Measurements from ENCODE around the gene ZNF511. TPM values are rescaled to one million over a fixed set of nuclear protein-coding genes. Genes with fewer than 3 reads are reported as not detected.

Gene ZNF511
- total RNA-seq, 2 donors from 2014 or later = 34.3 to 44.6 TPM

GRCh38 chr10:133286366-133286765, 22.3 kb upstream of the ZNF511 start:
- ATAC-seq (no peak), DNase-seq (no peak)
- intact Hi-C loops (cut with DNase I) = no loop called here

GRCh38 chr10:133287832-133288500, 20.7 kb upstream of the ZNF511 start:
- ATAC-seq (no peak), DNase-seq (no peak)
- intact Hi-C loops (cut with DNase I) = no loop called here

DNA sequence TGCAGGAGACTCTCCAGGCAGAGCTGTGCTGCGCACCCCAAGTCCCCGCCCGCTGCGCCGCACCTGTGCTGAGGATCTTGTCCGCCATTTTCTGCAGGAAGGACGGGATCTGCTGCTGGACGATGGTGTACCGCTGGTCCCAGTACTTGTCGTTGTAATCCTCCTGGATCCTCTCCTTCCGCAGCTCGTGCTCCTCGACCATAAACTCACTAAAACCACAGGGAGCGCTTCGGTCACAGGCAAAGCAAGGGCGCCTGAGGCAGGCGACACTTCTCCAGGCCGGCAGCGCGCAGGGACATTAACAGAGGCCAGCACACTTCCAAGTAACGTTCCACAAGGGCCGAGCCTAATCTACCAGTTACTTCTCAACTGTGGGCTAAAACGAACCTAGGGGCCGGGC, 19.0 kb upstream of the ZNF511 start:
- no peak for ATAC-seq
- DNase-seq = no peak
- intact Hi-C loops (cut with DNase I) = no loop called here

DNA sequence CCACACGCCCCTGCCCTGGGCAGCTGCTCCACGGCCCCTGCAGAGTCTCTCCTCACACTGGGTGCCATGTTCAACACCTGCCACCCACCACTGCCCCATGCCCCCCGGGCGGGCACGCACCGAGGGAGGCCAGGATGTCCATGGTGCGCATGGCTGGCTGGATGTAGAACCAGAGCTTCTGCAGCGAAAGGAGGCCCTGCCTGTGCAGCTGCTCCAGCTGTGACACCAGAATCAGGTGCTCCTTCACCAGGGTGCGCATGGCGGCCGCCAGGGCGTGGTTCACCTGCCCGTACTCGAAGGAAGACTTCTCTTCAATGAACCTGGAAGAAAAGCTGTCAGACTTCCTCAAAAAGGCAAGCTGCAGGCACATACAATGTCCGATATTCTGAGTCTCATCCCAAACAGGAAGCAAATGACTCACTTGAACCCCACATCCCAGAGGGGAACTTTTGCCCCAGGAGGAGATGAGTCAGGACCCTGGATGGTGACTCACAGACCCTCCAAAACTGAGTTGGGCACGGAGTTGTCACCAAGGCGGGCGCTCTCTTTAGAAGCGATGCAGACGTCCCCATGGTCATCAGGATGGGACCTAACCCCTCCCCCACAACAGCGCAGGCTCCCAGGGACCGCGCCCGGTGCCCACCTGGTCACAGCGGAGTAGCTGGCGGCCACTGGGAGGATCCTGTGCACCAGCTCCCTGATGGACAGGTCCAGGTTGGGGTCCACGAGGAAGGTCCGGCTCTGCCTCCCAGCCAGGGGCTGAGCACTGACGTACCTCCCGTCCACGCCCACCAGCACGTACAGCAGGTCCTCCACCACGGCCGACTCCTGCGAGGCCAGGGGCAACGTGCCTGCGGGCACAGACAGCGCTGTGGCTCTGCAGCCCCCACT, 15.6 kb upstream of the ZNF511 start:
- ATAC-seq (peak in 1 of 2 donors; percentile 52), DNase-seq (no peak)
- intact Hi-C loops (cut with DNase I) = no loop called here

GRCh38 chr10:133293810-133294119, 14.9 kb upstream of the ZNF511 start:
- ATAC-seq (no peak), DNase-seq (no peak)
- intact Hi-C loops (cut with DNase I) = no loop called here

DNA sequence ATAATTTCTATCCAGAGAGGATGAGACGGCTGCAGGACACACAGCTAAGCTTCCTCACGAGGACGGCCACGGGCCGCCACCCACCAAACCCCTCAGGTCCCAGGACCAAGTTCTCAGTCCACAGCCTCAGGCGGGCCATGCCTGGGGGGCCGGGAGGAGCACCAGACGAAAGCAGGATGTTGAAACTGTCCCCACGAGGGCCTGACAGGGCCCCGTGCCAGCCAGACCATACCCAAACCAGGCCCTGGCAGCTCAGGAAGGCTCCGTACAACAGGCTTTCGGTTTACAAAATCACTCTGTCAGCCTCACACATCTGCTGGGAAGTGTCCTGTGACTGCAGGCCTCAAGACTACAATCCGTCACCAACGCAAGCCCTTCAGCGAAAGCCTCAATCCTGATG, 14.5 kb upstream of the ZNF511 start:
- ATAC-seq (peak; percentile 51 to 56), DNase-seq (no peak)
- intact Hi-C loops (cut with DNase I) = no loop called here

- intact Hi-C loops (cut with DNase I) = no loop called here
- ATAC-seq = no peak
- DNase-seq = no peak
Observed at GRCh38 chr10:133295426-133296320, 13.0 kb upstream of the ZNF511 start.

GRCh38 chr10:133297504-133297903, 11.2 kb upstream of the ZNF511 start:
- intact Hi-C loops (cut with DNase I) = no loop called here
- ATAC-seq (no peak), DNase-seq (no peak)

- DNase-seq (no peak), ATAC-seq (no peak)
- intact Hi-C loops (cut with DNase I) = no loop called here
Observed at GRCh38 chr10:133298466-133298865, 10.2 kb upstream of the ZNF511 start.

DNA sequence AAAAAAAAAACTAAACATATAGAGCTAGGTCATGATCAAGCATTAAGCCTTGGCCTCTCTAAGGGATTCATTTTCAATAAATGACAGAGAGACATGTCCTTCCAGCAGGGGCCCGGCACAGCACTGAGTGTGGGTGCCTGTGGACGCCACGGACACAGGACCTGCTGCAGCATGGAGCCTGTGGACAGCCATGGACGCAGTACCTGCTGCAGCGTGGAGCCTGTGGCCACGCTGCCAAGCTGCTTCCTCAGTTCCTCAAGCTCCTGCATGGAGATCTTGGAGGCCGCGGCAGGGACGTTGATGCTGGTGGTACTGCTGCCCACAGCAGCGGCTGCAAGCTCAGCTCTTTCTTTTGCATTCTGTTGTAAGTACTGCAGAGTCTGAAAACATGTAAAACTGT, 9.5 kb upstream of the ZNF511 start:
- no peak for ATAC-seq
- DNase-seq = no peak
- intact Hi-C loops (cut with DNase I) = no loop called here

DNA sequence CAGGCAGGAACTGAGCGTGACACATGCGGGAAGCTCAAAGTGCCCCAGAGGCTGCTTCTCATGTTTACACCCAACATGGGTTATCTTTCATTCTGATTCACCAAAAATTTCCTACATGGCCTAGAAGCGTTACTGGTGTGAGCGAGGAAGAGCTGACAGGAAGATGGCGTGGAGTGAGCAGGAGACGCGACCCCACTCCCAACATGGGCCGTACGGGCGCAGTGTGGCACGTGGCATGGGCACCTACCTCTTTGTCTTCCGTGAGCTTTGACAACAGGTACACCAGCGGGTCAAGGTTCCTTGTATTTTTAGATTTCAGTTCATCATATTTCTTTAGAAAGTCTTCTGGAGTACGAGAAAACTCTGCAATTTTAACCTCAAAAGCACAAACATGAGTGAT, 9.0 kb upstream of the ZNF511 start:
- ATAC-seq = no peak
- no peak for DNase-seq
- intact Hi-C loops (cut with DNase I) = no loop called here

DNA sequence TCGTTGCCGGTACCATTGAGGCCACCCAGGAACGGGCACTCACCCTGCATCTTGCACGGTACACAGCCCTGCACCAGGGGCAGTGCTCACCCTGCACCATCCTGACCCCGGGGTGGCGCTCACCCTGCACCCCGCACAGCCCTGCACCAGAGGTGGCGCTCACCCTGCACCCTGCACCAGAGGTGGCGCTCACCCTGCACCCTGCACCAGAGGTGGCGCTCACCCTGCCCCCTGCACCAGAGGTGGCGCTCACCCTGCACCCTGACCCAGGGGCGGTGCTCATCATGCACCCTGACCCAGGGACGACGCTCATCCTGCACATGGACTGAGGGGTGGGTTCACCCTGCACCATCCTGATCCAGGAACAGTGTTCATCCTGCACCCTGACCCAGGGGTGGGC, 6.5 kb upstream of the ZNF511 start:
- DNase-seq = no peak
- ATAC-seq = no peak
- intact Hi-C loops (cut with DNase I) = no loop called here

DNA sequence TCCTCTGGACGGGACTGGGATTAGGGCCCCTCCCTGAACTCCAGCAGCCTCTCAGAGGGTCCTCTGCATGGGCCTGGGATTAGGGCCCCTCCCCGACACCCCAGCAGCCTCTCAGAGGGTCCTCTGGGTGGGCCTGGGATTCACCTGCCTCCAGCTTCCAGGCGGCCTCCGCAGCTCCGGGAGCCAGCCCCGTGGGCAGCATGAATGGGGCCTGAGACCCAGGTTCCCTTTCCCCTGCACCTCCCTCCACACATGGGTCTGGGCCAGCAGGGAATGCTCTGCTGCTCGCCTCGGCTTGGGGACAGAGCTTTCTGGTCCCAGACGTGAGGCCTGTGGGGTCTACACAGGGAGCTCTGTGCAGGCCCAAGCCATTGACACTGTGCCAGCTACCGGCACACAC, 5.5 kb upstream of the ZNF511 start:
- intact Hi-C loops (cut with DNase I) = no loop called here
- ATAC-seq = no peak
- DNase-seq = no peak

- no peak for ATAC-seq
Observed at GRCh38 chr10:133306097-133306476, 2.6 kb upstream of the ZNF511 start.

GRCh38 chr10:133306941-133307379, 1.8 kb upstream of the ZNF511 start:
- intact Hi-C loops (cut with DNase I) = no loop called here
- ATAC-seq (no peak), DNase-seq (no peak)

More at GRCh38 chr10:133306097-133306476, 2.6 kb upstream of the ZNF511 start:
- intact Hi-C loops (cut with DNase I) = no loop called here
- DNase-seq = no peak

DNA sequence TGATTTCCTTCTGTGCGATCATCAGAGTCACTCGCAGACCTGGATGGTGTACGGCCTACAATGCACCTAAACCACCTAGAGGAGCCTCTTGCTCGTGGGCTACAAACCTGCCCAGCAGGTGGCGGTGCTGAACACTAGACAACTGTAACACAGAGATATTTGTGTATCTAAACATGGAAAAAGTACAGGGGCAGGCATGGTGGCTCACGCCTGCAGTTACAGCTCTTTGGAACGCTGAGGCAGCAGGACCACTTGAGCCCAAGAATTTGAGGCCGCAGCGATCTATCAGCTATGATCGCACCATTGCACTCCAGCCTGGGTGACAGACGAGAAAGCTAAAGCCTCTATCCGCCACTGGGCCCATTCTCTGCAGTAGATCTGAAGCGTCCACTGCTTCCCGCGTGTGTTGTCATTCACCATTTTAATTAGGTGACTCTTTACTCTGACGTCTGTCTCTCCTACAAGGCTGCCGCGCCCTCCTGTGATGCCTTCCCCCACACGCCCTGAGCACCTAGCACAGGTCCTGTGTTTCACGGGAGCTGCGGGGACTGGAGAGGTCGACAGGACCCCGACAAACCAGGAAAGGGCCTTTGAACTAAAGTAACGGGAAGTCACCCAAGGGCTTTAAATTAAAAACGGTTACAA, 816 bp upstream of the ZNF511 start:
- peak in 1 of 2 donors; percentile 15 for ATAC-seq
- intact Hi-C loops (cut with DNase I) = no loop called here

GRCh38 chr10:133309100-133309719, 496 bp downstream of the ZNF511 start:
- ATAC-seq = peak; percentile 97
- intact Hi-C loops (cut with DNase I) = no loop called here
- peak; percentile 94 for DNase-seq

More for the DNA sequence above, 816 bp upstream of the ZNF511 start:
- peak; percentile 69 for DNase-seq

DNA sequence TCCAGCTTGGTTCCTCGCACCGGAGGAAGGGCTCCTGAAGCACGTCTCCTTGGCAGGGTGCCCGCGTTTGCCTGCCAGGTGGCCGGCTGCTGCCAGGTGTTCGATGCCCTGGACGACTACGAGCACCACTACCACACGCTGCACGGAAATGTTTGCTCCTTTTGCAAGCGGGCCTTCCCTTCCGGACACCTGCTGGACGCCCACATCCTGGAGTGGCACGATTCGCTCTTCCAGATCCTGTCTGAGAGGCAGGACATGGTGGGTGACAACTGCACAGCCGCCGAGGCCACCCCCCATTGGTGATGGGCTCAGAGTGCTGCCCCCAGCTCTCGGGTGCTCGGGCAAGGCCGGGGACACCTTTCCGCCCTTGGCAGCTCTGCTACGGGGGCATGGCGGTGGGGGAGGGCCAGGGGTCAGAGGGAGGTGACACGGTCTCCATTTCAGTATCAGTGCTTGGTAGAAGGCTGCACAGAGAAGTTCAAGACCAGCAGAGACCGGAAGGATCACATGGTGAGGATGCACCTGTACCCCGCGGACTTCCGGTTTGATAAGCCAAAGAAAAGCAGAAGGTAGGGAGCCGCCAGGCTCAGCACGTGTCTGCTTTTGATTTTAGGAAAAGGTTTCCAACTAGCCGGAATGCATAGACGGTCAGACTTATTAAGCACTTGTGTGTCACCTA, 1.1 kb downstream of the ZNF511 start:
- intact Hi-C loops (cut with DNase I) = no loop called here
- ATAC-seq (no peak), DNase-seq (peak; percentile 43)

Measured in left cardiac atrium (tissue), 4 donors.